ELR (cell line): ENCODE measurements around the gene MLEC.

Experiments used
- DNase-seq: peaks from one replicate; pipeline ENCODE4 v3.0.0-alpha.2; 2015; ENCODE audit warnings: low read depth

MLEC gene, protein sequence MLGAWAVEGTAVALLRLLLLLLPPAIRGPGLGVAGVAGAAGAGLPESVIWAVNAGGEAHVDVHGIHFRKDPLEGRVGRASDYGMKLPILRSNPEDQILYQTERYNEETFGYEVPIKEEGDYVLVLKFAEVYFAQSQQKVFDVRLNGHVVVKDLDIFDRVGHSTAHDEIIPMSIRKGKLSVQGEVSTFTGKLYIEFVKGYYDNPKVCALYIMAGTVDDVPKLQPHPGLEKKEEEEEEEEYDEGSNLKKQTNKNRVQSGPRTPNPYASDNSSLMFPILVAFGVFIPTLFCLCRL

DNA sequence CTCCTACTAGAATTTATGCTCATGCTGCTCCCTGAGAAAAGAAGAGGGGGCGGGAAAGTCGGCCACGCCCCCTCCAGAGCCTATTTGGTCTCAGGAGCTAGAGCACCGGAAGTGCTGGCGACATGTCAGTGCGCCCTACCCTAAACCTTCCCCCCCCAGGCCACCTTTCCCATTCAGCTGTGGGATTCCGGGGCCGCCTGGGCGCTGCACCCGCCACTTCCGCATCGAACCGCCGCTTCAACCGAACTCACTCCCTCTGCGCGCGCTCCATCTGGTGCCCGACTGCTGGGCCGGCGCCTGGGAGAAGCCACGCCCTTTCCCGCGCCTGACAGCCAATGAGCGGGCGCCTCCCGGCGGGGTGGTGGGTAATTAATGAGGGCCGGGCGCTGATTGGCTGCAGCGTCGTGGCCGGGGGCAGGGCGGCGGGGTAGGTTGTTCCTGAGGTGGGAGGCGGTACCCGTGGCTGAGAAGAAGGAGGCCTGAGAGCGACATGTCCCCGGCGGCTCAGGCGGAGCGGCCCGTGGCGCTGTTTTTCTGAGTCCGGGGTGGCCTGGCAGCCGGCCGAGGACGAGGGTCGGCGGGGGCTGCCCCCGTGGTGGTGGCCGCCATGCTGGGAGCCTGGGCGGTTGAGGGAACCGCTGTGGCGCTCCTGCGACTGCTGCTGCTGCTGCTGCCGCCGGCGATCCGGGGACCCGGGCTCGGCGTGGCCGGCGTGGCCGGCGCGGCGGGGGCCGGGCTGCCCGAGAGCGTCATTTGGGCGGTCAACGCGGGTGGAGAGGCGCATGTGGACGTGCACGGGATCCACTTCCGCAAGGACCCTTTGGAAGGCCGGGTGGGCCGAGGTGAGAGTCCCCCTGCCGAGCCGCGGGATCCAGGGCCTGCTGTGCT, at the start of gene MLEC:
Gene MLEC, plus strand, starts transcription at position 460 of the 888 bp plus-strand sequence. Its CDS starts 148 bp downstream, at position 608.
- DNase-seq, result peak; percentile 97

DNA sequence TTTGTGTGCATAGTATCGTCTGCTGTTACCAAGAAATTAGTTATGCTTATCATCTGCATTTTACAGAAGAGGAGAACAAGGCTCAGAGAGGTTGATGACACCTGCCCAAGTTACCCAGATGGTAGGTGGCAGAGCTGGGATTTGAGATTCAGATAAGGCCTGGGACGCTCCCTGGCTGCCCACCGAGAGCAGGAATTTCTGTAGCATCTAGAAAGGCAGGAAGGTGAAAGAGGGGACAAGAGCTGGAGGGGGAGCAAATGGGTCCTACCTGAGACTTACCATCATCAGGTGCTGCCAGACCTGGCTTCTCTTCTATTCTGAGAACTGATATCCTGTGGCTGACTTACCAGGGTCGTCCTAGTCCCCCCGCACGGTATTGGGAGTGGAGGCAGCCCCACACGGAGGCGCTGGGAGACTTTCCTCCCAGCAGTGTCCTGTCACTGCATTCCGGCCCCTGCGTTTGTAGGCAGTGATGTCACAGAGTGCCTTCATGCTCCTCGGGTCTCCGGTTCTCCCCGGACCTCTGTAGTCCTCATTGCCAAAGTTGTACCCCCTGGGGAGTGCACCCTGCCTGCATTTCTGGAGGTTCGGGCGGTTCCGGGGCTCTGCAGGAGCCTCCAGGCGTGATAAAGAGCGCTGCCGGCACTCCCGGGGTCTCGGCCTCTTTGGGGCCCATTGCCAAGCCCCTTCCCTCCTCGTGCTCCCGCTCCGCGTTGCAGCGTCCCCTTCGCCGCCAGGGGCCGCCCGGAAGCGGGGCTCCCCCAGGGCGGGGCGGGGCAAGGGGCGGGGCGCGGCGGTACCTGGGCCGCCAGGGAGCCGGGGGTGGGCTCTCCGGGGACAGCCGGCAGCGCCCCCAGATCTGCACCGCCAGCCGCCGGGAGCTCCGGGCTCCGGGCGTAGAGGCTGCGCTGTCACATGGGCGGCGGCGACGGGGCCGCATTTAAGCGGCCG, 46.9 kb upstream of the MLEC start, which contains the start of gene CABP1:
Gene CABP1, plus strand, starts transcription at position 856 of the 951 bp plus-strand sequence. Its CDS starts 60 bp downstream, at position 916.
- no peak for DNase-seq

DNA sequence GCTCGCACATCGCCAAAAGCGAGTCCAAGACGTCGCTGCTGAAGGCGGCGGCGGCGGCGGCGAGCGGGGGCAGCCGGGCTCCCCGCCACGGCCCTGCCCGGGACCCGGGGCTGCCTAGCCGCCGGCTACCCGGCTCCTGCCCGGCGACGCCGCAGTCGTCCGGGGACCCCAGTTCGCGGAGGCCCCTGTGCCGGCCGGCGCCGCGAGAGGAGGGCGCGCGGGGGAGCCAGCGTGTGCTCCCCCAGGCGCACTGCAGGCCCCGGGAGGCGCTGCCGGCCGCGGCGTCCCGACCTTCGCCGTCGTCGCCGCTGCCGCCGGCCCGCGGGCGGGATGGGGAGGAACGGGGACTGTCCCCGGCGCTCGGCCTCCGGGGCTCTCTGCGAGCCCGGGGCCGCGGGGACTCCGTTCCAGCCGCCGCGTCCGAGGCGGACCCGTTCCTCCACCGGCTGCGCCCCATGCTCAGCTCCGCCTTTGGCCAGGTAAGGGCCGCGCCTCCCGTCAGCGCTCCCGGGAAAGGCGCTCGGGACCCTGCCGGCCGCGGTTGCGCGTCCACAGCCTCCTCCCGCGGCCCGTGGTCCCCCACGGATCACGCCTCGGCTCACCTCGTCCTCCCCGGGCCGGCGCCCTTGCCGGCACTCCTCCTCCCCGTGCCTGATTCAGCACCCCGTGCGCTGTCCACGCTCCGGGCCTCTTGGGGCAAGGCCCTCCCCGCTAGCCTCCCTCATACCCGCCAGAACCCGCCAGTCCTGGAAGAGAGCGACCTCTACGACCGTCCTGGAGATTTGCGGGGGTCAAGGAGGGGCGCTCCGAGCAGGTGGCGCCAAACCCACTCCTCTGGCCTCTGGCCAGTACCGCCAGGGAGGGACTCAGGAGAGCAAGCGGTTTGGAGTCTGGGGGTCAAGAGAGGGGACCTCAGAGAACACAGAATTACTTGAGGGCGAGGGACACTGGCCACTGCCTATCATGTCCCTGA, 45.8 kb upstream of the MLEC start:
- peak; percentile 61 for DNase-seq

DNA sequence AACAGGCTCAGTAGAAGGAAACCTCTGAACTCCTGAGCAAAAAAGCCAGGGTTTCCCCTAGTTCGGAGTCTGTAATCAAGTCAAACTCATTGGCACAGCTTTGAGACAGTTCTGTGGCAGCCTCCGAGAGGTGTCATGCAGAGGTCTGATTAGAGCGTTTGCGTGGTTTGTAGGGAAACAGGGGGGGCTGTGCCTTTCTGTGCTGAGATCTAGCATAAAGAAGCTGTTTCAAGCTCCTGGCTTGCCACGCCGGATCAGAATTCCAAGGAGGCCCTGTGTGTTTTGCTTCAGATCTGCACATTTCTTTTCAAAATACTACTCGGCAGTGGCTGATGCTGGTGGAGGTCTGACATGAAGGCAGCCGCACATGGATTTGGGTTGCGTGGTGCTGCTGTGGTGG, 44.8 kb upstream of the MLEC start:
- no peak for DNase-seq

DNA sequence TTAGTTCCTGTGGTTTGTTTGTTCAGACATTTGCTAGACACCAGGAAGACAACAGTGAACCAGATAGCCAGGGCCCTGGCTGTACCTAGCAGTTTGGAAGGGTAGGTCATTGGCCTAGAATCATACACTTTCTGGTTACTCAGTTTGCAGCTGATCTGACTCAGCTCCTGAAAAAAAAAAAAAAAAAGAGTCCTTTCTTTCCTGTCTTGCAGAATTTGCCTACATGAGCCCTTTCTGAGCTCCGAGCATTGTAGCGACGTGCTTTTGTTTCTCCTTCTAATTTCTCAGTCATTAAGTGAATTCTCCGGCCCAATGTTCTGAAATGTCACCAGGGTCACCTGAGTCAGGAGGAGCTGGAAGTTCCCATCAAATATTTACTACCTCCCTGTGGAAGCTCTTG, 44.1 kb upstream of the MLEC start:
- DNase-seq, result peak; percentile 40

DNA sequence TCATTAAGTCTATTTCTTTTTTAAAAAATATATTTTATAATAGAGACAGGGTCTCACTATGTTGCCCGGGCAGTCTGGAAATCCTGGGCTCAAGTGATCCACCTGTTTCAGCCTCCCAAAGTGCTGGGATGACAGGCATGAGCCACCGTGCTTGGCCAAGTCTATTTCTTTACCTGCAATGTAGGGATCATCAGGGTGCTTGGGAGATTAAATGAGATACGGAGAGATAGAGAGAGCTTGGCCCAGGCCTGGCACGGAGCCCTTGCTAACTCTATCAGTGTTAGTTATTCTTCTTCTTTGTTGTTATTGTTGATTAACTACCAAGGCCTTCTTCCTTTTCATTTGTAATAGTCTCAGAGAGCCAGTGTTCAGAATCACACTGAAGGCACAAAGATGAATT, 43.4 kb upstream of the MLEC start:
- DNase-seq, result no peak

DNA sequence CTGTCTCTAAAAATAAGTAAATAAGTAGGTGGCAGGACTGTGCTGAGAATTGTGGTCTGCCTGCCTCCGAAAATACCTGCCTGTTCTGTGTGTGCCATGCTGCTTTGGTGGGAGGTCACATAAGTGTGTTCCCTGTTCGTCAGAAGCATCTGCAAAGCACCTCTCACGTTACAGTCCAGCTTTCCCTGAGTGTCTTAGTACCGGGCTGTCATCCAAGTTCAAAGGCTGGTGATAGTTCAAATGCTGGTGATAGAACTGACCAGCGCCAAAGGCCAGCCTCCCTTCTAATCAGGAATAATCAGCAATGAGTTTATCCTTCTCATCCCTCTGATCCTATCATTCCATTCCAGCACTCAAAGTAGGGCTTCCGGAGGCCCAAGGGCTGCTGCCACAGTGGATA, 40.9 kb upstream of the MLEC start:
- no peak for DNase-seq

DNA sequence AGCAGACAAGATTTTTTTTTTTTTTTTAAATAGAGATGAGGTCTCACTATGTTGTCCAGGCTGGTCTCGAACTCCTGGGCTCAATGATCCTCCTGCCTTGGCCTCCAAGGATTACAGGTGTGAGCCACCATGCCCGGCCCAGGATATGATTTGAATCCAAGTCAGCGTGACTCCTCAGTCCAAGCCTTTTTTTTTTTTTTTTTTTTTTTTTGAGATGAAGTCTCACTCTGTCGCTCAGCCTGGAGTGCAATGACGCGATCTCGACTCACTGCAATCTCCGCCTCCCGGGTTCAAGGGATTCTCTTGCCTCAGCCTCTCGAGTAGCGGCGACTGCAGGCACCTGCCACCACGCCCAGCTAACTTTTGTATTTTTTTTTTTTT, 39.6 kb upstream of the MLEC start:
- no peak for DNase-seq

DNA sequence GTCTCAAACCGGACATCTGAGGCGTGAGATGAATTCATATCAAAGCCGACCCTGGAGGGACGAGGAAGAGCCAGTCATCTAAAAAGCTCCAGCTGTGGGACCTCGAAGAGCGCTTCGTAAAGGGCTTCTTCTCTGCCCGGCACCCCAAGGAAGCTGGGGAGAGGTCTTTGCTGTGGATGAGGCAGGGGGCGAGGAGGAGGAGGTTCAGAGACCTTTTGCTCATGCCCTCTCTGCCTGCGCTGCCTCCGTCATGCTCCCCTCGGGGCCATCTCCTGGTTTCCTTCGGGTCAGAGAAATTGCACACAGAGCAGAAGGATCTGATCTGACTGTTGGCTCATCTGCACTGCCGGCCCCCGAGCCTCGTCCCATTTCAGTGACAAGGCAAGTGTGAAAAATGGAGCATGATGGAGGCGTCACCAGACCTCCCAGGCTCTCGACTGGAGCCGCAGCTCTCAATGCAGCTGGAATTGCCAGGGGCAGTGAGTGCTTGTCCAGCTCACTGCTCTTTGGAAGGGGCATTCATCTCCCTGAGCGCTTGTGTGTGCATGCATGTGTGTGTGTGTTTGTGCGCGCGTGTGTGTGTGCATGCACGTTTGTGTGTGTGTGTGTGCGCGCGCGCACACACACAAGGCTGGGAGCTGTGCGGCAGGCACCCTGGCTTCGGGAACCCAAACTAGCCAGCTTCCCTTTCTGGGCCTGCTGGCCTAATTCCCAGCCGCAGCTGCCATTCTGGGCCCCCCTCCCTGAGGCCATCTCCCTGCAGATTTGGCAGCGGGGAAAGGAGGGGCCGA, 37.3 kb upstream of the MLEC start:
- DNase-seq, result no peak

DNA sequence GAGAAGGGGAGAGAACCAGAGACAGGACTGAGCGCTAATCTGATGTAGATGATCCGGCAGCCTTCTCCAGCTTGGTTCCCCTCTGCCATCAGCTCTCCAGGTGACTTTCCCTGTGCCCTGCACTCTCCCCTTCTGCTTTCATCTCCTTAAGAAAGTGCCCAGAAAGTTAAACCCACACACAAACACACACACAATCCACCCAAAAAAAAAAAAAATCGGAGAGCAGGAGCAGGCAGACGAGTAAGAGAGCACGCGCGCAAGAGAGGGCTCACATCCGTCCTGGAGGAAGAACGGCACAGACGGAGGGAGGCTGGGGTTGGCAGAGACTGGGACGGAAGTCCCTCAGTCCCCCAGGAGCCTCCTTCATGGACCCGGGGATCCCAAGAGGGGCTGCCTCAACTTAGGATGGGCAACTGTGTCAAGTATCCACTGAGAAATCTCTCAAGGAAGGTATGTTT, 36.7 kb upstream of the MLEC start:
- DNase-seq, result no peak

DNA sequence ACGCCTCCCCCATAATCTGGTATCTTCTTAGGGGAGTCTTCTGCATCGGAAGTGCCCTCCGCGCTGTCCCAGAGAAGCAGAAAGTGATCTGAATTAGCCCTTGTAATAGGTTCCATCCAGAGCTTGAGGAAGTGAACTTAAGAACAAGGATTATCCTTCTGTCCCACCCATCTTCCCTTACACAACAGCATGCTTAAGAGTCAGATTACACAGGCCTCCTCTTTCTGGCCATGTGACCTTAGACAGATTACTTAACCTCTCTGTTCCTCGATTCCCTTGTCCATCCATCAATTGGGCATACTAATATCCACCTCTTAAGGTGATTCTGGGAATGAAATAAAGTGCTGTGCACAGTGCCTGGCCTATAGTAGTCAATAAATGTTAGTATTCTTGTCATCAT, 35.1 kb upstream of the MLEC start:
- no peak for DNase-seq

DNA sequence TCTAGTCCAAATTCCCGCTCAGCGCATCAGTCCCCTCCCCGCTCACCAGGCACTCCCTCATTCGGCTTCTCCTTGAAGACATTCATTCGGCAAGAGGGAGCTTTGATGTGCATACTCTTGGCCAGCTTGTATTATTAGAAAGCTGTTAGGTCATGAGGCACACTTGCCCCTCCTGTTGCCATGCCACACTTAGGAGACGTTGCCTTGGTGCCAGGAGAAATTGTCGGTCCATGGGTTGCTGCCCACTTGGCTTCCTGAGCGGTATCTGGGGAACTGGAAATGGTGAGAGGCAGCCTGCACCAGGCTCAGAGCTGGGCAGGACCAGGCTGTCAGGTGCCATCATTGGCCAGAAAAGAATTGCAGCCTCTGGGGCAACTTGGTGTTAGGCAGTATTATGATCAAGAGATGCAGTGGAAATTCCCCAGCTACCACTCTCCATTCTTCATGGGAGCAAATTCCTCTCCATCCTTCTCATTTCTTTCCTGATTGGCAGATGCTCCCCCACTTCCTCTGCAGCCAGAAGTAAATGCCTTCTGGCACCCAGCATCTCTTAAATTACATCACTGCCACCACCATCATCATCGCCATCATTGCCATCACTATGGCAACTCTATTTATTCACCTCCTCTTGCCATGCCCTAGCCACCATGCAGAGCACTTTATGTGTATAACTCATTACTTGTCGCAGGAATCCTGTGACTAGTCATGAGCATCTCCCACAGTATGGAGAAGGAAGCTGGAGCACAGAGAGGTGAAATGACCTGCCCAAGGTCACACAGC, 34.1 kb upstream of the MLEC start:
- DNase-seq, result no peak

DNA sequence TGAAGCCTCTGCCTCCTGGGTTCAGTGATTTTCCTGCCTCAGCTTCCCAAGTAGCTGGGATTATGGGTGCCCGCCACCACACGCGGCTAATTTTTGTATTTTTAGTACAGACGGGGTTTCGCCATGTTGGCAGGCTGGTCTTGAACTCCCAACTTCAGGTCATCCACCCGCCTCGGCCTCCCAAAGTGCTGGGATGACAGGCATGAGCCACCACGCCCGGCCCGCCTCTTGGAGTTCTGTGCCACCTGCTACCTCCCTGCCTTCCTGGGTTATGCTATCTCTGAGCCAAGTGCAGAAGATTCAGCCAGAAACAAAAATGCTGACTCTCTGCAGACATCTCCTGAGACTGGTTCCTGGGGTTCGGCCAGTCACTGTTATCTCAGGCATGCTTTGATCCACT, 33.3 kb upstream of the MLEC start:
- no peak for DNase-seq

DNA sequence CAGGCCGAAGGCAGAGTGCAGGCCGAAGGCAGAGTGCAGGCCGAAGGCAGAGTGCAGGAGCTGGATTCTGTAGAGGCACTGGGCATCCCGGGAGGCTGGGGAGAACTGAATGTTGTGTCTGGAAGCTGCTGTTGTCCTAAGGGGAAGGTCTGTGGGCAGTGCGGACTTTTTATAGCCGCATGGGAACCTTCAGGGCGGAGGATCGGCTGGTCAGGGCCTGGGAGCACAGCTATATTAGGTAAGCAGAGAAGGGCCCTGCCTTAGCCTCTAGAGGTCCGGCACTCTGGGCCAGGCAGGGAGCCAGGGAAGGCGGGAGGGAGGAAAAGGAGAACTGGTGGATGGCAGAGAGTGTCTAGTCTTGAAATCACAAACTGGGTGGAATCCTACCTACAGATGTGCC, 32.3 kb upstream of the MLEC start:
- no peak for DNase-seq

DNA sequence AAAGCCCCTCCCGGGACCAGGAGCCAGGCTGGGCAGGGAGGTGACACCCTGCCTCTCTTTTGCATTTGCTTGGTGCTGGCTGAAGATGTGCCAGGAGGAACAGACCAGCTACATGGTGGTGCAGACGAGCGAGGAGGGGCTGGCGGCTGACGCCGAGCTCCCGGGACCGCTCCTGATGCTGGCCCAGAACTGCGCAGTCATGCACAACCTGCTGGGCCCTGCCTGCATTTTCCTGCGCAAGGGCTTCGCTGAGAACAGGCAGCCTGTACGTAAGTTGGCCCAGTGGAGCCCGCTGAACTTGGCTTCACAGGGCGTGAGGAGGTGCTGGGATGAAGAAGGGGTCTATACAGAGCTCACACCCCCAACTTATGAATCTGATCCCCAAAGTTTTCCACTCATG, 30.9 kb upstream of the MLEC start:
- DNase-seq, result no peak

DNA sequence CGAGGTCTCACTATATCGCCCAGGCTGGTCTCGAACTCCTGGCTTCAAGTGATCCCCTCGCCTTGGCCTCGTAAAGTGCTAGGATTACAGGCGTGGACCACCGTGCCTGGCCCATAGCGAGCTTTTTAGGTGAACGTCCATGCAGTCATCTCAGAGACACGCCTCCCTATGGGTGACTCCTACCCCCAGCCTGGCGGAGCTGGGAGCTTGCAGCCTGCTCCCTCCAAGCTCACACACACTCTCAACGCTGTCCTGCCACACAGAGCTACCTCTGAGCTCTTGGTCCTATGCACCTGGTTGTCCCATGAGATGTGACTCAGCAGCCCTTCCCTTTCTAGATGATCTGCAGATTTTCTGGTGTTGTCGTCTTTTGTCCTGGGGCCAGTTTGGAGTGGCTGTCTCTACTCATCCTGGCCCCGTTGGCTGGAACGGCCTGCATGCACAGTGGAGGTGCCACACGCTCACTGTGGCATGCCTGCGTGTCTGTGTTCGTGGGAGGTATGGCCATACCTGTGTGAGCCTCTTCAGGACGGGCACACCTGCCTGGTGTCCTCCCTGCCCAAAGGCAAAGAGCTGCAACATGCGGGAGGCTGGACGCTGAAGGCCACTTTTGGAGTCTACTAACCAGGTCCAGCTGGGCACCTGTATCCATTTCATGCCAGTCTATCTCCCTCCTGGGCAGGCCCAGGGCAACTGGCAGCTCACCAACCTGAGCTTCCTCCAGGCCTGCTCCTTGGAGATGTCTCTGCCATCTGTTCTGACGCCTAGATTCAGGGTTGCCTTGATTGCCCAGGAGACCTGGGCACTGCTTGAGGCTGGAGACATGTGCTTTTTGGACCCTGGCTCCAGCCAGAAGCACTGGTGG, 28.4 kb upstream of the MLEC start:
- no peak for DNase-seq

DNA sequence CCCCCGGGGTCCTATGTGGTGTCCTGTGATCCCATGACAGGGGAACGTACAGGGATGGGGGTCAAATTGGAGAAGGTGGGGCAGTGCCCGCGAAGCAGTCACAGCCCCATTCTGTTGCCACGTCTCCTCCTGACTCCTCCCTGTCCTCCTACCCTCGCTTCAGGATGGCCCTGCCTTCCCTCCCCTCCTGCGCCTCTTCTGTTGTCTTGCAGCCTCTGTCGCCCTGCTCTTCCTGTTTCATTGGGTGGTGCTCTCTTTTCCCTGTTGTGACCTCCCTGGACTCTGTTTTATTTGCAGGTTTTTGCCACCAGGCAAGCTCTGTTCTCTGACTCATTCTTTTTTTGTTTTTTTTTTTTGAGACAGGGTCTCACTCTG, 27.8 kb upstream of the MLEC start:
- DNase-seq, result no peak

DNA sequence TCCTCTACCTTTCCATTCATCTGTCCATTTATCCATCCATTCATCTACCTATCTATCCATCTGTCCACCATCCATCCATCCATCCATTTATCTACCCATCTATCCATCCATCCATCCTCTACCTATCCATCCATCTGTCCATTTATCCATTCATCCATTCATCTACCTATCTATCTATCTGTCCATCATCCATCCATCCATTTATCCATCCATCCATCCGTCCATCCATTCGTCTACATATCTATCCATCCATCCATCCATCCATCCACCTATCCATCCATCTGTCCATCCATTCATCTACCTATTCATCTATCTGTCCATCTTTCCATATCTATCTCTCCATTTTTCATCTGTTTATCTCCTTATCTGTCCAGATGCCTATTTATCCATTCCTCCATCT, 25.5 kb upstream of the MLEC start:
- DNase-seq, result no peak
